ENCODE data around the gene LMOD1.

LMOD1 gene

DNA sequence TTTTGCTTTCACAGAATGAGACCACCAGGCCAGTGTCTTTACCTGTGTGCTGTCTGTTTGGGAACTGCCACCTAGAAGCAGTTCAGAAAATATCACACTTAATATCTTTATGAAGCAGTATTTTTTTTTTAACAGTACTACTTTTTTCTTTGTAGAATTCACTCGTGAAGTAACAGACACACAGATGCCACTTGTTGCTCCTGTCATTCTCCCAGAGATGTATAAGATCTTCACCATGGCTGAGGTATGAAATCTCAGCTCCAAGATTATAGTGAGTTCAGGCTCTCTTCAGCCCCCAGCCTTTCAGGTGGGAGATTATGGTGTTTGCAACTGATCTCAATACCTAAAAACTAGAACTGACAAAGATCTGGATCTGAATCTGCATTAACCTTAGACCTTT lies 94.4 kb downstream of the LMOD1 start:
- no peak for DNase-seq

DNA sequence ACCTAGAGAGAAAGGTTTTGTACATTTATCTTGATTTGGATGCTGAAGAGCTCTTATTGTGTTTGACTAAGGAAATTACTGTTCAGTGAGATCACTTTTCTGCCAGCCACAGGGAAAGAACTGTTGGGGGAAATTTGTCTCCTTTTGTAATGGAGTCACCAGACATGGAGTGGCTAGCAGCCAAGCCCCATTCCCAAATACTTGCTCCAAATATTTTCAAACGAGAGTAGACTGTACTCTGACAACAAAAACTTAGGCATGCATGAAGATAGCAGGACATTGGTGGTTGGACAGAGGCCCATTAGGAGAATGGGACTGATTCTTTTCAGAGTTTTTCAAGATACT lies 96.3 kb downstream of the LMOD1 start:
- DNase-seq, result no peak

DNA sequence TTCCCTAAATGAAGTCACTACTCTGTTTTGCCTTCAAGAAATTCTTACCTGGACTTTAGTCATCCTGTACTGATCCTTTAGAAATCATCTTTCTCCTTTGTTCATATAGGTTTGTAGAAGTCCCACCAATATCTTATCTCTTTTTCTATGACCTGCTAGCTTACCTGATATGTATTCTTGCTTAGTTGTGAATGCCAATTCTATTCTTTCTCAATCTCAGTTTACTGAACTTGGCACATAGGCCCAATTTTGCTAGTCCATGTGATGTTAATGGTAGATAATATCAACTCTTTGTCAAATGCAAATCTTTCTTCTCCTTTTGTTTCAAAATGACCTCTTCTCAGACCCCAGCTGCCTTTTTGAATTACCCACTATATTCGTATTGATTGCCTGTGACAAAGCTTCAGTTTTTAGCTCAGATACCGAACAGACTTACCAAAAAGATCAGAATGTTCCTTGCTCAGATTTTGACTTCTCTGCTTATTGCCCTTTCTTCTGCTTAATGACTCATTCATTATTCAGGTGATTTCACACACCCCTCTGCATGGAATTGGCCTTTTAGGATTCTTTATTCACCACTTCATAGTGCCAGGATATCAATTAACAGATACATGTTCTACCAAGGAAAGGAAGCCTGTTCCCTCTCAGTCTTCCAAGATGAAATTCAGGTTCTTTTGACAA lies 96.8 kb downstream of the LMOD1 start:
- DNase-seq, result no peak

DNA sequence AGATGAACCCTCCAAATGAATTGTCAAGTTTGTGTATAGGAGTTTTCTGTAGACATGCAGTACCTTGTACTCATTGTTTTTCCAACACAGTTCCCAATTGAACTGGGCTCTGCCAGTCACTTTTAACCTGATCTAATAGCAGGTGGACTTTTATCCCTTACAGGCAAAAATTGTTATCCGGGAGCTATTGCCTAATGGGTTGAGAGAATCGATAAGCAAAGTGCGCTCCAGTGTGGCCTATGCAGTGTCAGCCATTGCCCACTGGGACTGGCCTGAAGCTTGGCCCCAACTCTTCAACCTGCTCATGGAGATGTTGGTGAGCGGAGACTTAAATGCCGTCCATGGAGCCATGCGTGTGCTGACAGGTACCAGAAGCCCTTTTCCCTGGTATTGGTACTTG lies 98.1 kb downstream of the LMOD1 start:
- no peak for DNase-seq

DNA sequence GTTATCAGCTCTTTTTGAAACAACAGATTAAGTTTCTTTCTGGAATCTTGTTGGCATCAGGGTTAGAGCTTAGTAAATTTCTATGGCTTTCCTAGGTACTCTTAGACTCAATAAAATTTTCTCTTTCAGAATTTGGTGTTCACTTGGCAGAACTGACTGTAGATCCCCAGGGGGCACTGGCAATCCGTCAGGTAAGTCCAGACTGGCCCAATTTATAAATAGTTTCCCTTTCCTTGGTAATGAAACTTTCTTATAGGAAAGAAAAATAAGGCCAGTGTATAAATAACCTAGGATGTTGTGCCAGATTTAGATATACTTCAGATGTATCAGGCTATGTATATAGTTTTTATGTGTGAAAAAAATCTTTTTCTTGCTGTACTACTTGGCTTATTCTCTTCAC lies 99.2 kb downstream of the LMOD1 start:
- no peak for DNase-seq

All from KG1 (cell line).